HepG2 (cell line): ENCODE measurements around the gene CSNK1E. TPM values are rescaled to one million over a fixed set of nuclear protein-coding genes. Genes with fewer than 3 reads are reported as not detected.
A peak's percentile ranks its signal among the peaks of the same experiment; 100 is the strongest.

Experiments used
- ARID2 ChIP-seq: sonication (generic); formaldehyde crosslinking; IDR thresholded peaks from 2 replicates; pipeline ENCODE4 v1.8.1; 2022; ENCODE audit warnings: mild to moderate bottlenecking, missing genetic modification reagents, borderline replicate concordance
- HINFP ChIP-seq: sonication (generic); formaldehyde crosslinking; IDR thresholded peaks from 2 replicates; pipeline ENCODE4 v1.4.0; 2020; ENCODE audit warnings: low read depth, mild to moderate bottlenecking, missing genetic modification reagents
- IRX3 ChIP-seq: sonication (generic); formaldehyde crosslinking; IDR thresholded peaks from 2 replicates; pipeline ENCODE4 v1.8.1; 2023; ENCODE audit warnings: mild to moderate bottlenecking, low read depth, missing genetic modification reagents, borderline replicate concordance
- KAT8 ChIP-seq: IDR thresholded peaks from 2 replicates; pipeline ENCODE4 v1.6.1; 2016; ENCODE audit warnings: missing genetic modification reagents, missing compliant biosample characterization
- MAFK ChIP-seq, 2 experiments: IDR thresholded peaks in 1 of 2; conservative IDR thresholded peaks in 1 of 2; 2 replicates each; pipeline ENCODE4 v1.6.1; 2011; ENCODE audit warnings: improper control_type of control experiment in 2 of 2, low read length in 2 of 2
- MIER3 ChIP-seq: IDR thresholded peaks from 2 replicates; pipeline ENCODE4 v1.6.1; 2016; ENCODE audit warnings: missing compliant biosample characterization, borderline replicate concordance
- PITX1 ChIP-seq: sonication (generic); formaldehyde crosslinking; IDR thresholded peaks from 2 replicates; pipeline ENCODE4 v1.5.1; 2020; ENCODE audit warnings: mild to moderate bottlenecking, missing genetic modification reagents
- SNAPC4 ChIP-seq: sonication (generic); formaldehyde crosslinking; IDR thresholded peaks from 2 replicates; pipeline ENCODE4 v1.4.0; 2020; ENCODE audit warnings: mild to moderate bottlenecking, missing genetic modification reagents
- SNRNP70 ChIP-seq: fragments of 200-400 bp; formaldehyde crosslinking; IDR thresholded peaks from 2 replicates; pipeline ENCODE4 v1.6.1; 2017; ENCODE audit warnings: mild to moderate bottlenecking, low read depth, low read length, moderate library complexity
- ZBTB14 ChIP-seq: sonication (generic); formaldehyde crosslinking; IDR thresholded peaks from 2 replicates; pipeline ENCODE4 v1.4.0; 2020; ENCODE audit warnings: missing genetic modification reagents
- ZNF615 ChIP-seq: sonication (generic); formaldehyde crosslinking; IDR thresholded peaks from 2 replicates; pipeline ENCODE4 v1.5.0; 2020; ENCODE audit warnings: mild to moderate bottlenecking, missing genetic modification reagents, borderline replicate concordance
- ZNF891 ChIP-seq: sonication (generic); formaldehyde crosslinking; IDR thresholded peaks from 2 replicates; pipeline ENCODE4 v1.5.0; 2020; ENCODE audit warnings: mild to moderate bottlenecking, missing genetic modification reagents
- polyA plus RNA-seq, 8 experiments: library from polyadenylated mRNA; depleted of rRNA in 3 of 8; stranded (reverse) in 7 of 8; unstranded in 1 of 8; fragments of >200 nt; fragmentation: Illumina TruSeq in 4 of 8; extraction: Trizol in 4 of 8; gene quantifications; 2 replicates each; pipeline versions ENCODE4 v1.2.1 to v1.2.3, GENCODE V29; 2011 to 2016; ENCODE audit warnings: low read depth in 4 of 8, missing spikeins in 1 of 8, mixed read lengths in 1 of 8; ENCODE audit not compliant: insufficient read depth in 1 of 8
- total RNA-seq, 5 experiments: library from RNA; depleted of rRNA; stranded (reverse); fragments of >200 nt; fragmentation: Illumina TruSeq; extraction: Trizol; gene quantifications; 2 replicates each; pipeline ENCODE4 v1.2.3, GENCODE V29; 2016; ENCODE audit warnings: low read depth in 1 of 5
- TF ChIP-seq, protein P1 (sequence below): sonication (generic); formaldehyde crosslinking; IDR thresholded peaks from 2 replicates; pipeline ENCODE4 v1.4.0; 2020; ENCODE audit warnings: missing genetic modification reagents, borderline replicate concordance
- TF ChIP-seq, protein P2 (sequence below): sonication (generic); formaldehyde crosslinking; IDR thresholded peaks from 2 replicates; pipeline ENCODE4 v1.8.0; 2022; ENCODE audit warnings: mild to moderate bottlenecking, missing genetic modification reagents; ENCODE audit not compliant: insufficient replicate concordance

The CSNK1E gene
- total and polyA plus RNA-seq, 2 of the 13 experiments (the other 11 are each of a cell fraction or from before 2014, with no cell fraction given), result 34.7 to 129 TPM

- TF ChIP-seq, protein P1, sequence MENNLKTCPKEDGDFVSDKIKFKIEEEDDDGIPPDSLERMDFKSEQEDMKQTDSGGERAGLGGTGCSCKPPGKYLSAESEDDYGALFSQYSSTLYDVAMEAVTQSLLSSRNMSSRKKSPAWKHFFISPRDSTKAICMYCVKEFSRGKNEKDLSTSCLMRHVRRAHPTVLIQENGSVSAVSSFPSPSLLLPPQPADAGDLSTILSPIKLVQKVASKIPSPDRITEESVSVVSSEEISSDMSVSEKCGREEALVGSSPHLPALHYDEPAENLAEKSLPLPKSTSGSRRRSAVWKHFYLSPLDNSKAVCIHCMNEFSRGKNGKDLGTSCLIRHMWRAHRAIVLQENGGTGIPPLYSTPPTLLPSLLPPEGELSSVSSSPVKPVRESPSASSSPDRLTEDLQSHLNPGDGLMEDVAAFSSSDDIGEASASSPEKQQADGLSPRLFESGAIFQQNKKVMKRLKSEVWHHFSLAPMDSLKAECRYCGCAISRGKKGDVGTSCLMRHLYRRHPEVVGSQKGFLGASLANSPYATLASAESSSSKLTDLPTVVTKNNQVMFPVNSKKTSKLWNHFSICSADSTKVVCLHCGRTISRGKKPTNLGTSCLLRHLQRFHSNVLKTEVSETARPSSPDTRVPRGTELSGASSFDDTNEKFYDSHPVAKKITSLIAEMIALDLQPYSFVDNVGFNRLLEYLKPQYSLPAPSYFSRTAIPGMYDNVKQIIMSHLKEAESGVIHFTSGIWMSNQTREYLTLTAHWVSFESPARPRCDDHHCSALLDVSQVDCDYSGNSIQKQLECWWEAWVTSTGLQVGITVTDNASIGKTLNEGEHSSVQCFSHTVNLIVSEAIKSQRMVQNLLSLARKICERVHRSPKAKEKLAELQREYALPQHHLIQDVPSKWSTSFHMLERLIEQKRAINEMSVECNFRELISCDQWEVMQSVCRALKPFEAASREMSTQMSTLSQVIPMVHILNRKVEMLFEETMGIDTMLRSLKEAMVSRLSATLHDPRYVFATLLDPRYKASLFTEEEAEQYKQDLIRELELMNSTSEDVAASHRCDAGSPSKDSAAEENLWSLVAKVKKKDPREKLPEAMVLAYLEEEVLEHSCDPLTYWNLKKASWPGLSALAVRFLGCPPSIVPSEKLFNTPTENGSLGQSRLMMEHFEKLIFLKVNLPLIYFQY, result no peak; the same call in 1 of the 2 replicates
- peak; percentile 66; the same call in 1 of the 2 replicates for TF ChIP-seq KAT8 (CRISPR knock-in tag)
- TF ChIP-seq ARID2, result peak; percentile 86; the same call in 1 of the 2 replicates
- no peak for TF ChIP-seq HINFP (CRISPR knock-in tag)
- 0 out of 2 replicates have a peak, but pooled peaks have one; percentile 44 for TF ChIP-seq ZNF891
- no peak for TF ChIP-seq SNAPC4
- TF ChIP-seq, protein P2, sequence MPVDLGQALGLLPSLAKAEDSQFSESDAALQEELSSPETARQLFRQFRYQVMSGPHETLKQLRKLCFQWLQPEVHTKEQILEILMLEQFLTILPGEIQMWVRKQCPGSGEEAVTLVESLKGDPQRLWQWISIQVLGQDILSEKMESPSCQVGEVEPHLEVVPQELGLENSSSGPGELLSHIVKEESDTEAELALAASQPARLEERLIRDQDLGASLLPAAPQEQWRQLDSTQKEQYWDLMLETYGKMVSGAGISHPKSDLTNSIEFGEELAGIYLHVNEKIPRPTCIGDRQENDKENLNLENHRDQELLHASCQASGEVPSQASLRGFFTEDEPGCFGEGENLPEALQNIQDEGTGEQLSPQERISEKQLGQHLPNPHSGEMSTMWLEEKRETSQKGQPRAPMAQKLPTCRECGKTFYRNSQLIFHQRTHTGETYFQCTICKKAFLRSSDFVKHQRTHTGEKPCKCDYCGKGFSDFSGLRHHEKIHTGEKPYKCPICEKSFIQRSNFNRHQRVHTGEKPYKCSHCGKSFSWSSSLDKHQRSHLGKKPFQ (CRISPR knock-in tag), result peak; percentile 78
- 0 out of 2 replicates have a peak, but pooled peaks have one; percentile 37 for TF ChIP-seq MIER3 (CRISPR knock-in tag)
- TF ChIP-seq ZNF615 (CRISPR knock-in tag), result no peak
- no peak for TF ChIP-seq MAFK (conservative IDR thresholded peaks at IDR 0.05 in 1 of 2, IDR thresholded peaks at IDR 0.05 in 1 of 2; ENCODE audit: low read length in 2 of 2)
- TF ChIP-seq ZBTB14 (CRISPR knock-in tag), result peak; percentile 66
- no peak for TF ChIP-seq SNRNP70
- 0 out of 2 replicates have a peak, but pooled peaks have one; percentile 61 for TF ChIP-seq IRX3 (CRISPR knock-in tag)
- no peak for TF ChIP-seq PITX1 (CRISPR knock-in tag)
Measured at GRCh38 chr22:38317995-38318715, 922 bp upstream of the CSNK1E start (continued).
